OCI-M2 (cell line): ENCODE data around the gene BTF3.
"Not testable (repeated sequence)": the region's sequence is repeated elsewhere in the genome, so short reads cannot be mapped to it uniquely, and the experiment has no call there.

Experiments used
- DNase-seq: peaks from one replicate; lab custom pipeline; 2025; ENCODE audit not compliant: unreplicated experiment; lab: John Stamatoyannopoulos, UW

Gene BTF3

GRCh38 chr5:73498057-73498992 lies at the start of gene BTF3:
BTF3 (plus strand) TSS chr5:73498442; CDS start chr5:73498668, 226 bp downstream.
- peak; percentile 43 for DNase-seq

GRCh38 chr5:73448463-73449136 lies 49.6 kb upstream of the BTF3 start, which contains the start of gene FOXD1:
FOXD1 (minus strand) TSS chr5:73448777; CDS start chr5:73448362, 415 bp downstream.
- DNase-seq, result no peak

GRCh38 chr5:73450137-73450536 lies 48.1 kb upstream of the BTF3 start:
- DNase-seq, result no peak

- no peak for DNase-seq
Observed at GRCh38 chr5:73450672-73451223, 47.5 kb upstream of the BTF3 start.

GRCh38 chr5:73451224-73452130 lies 46.8 kb upstream of the BTF3 start:
- DNase-seq, result no peak

GRCh38 chr5:73452215-73452614 lies 46.0 kb upstream of the BTF3 start:
- DNase-seq, result no peak

GRCh38 chr5:73454379-73455036 lies 43.7 kb upstream of the BTF3 start:
- no peak for DNase-seq

GRCh38 chr5:73456462-73456861 lies 41.8 kb upstream of the BTF3 start:
- not testable (repeated sequence) for DNase-seq

GRCh38 chr5:73459366-73459765 lies 38.9 kb upstream of the BTF3 start:
- DNase-seq, result no peak

GRCh38 chr5:73460133-73460532 lies 38.1 kb upstream of the BTF3 start:
- DNase-seq, result no peak

GRCh38 chr5:73464016-73464745 lies 34.1 kb upstream of the BTF3 start:
- DNase-seq, result no peak

GRCh38 chr5:73468638-73469037 lies 29.6 kb upstream of the BTF3 start:
- not testable (repeated sequence) for DNase-seq

- DNase-seq, result no peak
Observed at GRCh38 chr5:73469878-73470277, 28.4 kb upstream of the BTF3 start.

- no peak for DNase-seq
Observed at GRCh38 chr5:73471654-73472053, 26.6 kb upstream of the BTF3 start.

- no peak for DNase-seq
Observed at GRCh38 chr5:73472116-73472515, 26.1 kb upstream of the BTF3 start.

- DNase-seq, result no peak
Observed at GRCh38 chr5:73480500-73480899, 17.7 kb upstream of the BTF3 start.

- DNase-seq, result no peak
Observed at GRCh38 chr5:73482383-73483136, 15.7 kb upstream of the BTF3 start.

- DNase-seq, result no peak
Observed at GRCh38 chr5:73483676-73484075, 14.6 kb upstream of the BTF3 start.

GRCh38 chr5:73484511-73484910 lies 13.7 kb upstream of the BTF3 start:
- no peak for DNase-seq
